Activated CD4-positive, alpha-beta memory T cell treated with anti-CD3 and anti-CD28 coated beads, Interleukin-2, amount 10 ng/mL, durations not matched to agents 7 days and 5 days (primary cell): ENCODE data around the gene C10orf90. TPM values are rescaled to one million over a fixed set of nuclear protein-coding genes. Genes with fewer than 3 reads are reported as not detected.

Experiments
- CTCF ChIA-PET: fragments of 350-600 bp; sonication (Branson Sonifier 250); formaldehyde crosslinking; loops from one replicate; lab custom pipeline; 2021; ENCODE audit warnings: antibody characterized with exemption, inconsistent platforms; lab: Charles Lee
- POLR2A ChIA-PET: fragments of 350-600 bp; sonication (Branson Sonifier 250); formaldehyde crosslinking; loops from one replicate; lab custom pipeline; 2021; ENCODE audit warnings: antibody characterized with exemption; lab: Charles Lee
- DNase-seq: peaks from one replicate; pipeline ENCODE4 v3.0.0-alpha.2; 2020
- H3K27ac Mint-ChIP-seq: one replicate; pipeline ENCODE4 v1.8.0; 2021; ENCODE audit warnings: mild to moderate bottlenecking, mixed read lengths
- H3K27me3 Mint-ChIP-seq: one replicate; pipeline ENCODE4 v1.8.0; 2021; ENCODE audit warnings: mixed read lengths
- H3K36me3 Mint-ChIP-seq: one replicate; pipeline ENCODE4 v1.8.0; 2021; ENCODE audit warnings: low read depth, mixed read lengths
- H3K4me1 Mint-ChIP-seq: one replicate; pipeline ENCODE4 v1.8.0; 2021; ENCODE audit warnings: mixed read lengths
- H3K4me3 Mint-ChIP-seq: one replicate; pipeline ENCODE4 v1.8.0; 2021; ENCODE audit warnings: mild to moderate bottlenecking, mixed read lengths
- H3K9me3 Mint-ChIP-seq: one replicate; pipeline ENCODE4 v1.8.0; 2021; ENCODE audit warnings: mixed read lengths
- total RNA-seq, 2 experiments: library from RNA; stranded (reverse); gene quantifications; one replicate each; pipeline ENCODE4 v1.2.3, GENCODE V29; 2021

Gene C10orf90
- total RNA-seq, 2 experiments from 2014 or later = not detected

DNA sequence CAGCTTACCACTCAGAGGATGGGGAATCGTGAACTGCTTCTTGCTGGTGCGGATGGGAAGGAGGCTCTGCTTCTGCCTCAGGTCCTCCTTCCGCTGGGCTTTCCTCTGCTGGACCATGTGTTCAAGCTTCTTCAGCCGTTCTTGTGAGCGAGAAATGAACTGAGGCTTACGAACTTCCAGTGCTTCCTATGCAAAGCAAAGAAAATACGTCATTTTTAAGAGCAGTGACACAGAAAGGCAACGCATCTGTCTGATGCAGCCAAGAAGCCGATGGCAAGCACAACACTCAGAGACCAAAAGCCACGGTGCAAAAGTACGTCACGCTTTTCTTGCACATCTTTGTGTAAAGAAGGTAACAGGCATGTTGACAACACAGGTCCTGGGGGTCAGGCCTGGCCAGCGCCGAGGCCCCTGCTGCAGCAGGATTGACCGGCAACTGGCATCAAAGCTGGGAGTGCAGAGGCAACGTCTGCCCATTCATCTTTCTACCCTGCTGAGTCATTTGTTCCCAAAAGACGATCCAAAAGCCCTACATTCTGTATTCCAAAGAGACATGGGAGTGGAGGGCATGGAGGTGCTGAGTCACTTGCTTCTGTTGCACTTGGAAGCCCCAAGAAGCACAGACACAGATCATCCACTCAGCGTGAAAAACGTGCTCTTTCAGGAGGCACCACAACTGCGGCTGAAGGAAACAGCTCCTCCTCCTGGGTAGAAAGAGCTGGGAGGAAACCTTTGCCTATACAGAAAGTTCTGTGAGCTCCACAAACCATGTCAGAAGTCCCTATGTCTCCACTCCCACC, 211.3 kb downstream of the C10orf90 start:
- no peaks in the 10 kb centered on the region for H3K4me1 Mint-ChIP-seq
- ChIA-PET CTCF (no interaction called here), POLR2A (no interaction called here)
- no peak overlapping the region for H3K4me3 Mint-ChIP-seq
- no peak overlapping the region for H3K27ac Mint-ChIP-seq
- no peaks in the 10 kb centered on the region for H3K27me3 Mint-ChIP-seq
- DNase-seq = no peak
- peaks cover 14% of the 10 kb centered on the region for H3K9me3 Mint-ChIP-seq
- H3K36me3 Mint-ChIP-seq = no peaks in the 10 kb centered on the region

DNA sequence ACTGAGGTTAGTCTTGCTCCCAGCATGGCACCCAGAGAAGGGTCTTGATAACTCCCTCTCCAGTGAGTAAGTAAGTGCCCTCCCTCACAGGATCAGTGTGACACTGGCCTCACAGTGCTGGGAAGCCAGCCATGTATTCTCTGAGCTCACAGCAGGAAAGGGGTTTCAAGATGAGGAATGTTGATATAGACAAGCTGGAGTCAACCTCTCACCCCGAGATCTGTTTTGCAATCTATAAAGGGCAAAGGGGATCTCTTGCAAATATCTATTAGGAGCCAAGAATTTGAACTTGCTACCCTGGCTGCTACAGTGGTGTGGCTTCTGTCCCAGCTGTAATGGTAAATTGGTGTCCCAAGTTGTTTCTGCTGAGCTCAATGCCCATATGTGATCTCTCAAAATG, 212.0 kb downstream of the C10orf90 start:
- ChIA-PET CTCF (no interaction called here), POLR2A (no interaction called here)
- no peak for DNase-seq
- H3K4me1 Mint-ChIP-seq = no peaks in the 10 kb centered on the region
- no peak overlapping the region for H3K27ac Mint-ChIP-seq
- no peaks in the 10 kb centered on the region for H3K36me3 Mint-ChIP-seq
- H3K27me3 Mint-ChIP-seq = no peaks in the 10 kb centered on the region
- no peak overlapping the region for H3K4me3 Mint-ChIP-seq
- peaks cover 13% of the 10 kb centered on the region for H3K9me3 Mint-ChIP-seq

DNA sequence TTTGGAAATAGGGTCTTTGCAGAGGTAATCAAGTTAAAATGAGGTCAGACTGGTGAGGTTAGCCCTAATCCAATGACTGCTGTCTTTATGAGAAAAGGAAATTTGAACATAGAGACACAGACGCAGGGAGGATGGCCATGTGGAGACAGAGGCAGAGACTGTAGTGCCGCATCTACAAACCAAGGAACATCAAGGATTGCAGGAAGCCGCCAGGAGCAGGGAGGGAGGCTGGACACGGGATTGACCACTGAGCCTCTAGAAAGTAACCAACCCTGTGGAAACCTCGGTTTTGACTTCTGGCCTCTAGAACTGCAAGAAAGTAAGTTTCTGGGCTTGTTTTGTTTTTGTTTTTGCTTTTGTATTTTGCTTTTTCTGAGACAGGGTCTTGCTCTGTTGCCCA, 213.9 kb downstream of the C10orf90 start:
- H3K27ac Mint-ChIP-seq = no peak overlapping the region
- no peaks in the 10 kb centered on the region for H3K4me1 Mint-ChIP-seq
- no peak overlapping the region for H3K4me3 Mint-ChIP-seq
- no peaks in the 10 kb centered on the region for H3K27me3 Mint-ChIP-seq
- no peak for DNase-seq
- no peaks in the 10 kb centered on the region for H3K9me3 Mint-ChIP-seq
- POLR2A ChIA-PET = no interaction called here
- CTCF ChIA-PET = no interaction called here
- no peaks in the 10 kb centered on the region for H3K36me3 Mint-ChIP-seq

DNA sequence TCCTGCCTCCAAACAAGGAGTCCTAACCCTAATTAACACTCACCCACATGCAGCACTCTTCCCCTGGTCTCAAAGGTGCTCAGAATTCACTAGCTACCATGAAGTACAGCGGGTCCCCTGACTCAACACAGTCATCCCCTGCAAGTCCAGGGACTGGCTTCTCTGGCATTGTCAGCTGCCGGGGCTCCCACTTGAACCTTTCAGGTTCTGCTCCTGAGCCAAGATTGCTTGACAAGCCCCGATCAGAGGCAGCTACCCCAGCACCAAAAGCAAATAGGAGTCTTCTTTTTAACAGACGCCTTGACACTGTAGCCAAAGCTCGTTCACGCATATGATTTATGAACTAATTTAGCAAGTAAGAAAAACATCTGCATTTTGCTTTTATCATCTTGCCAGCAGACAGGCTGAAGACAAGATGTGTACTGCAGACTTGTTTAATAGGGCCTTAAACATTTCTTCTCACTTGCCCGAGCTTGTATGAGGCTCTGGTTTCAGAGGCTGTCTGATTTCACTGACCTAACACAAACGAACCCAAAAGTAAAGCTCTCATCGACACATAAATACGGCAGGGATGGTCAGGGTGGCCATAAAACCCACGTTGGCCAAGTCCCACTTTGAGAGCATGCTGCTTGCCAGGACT, 214.6 kb downstream of the C10orf90 start:
- DNase-seq = no peak
- H3K36me3 Mint-ChIP-seq = no peaks in the 10 kb centered on the region
- no peak overlapping the region for H3K27ac Mint-ChIP-seq
- no peaks in the 10 kb centered on the region for H3K9me3 Mint-ChIP-seq
- no peak overlapping the region for H3K4me3 Mint-ChIP-seq
- CTCF ChIA-PET = no interaction called here
- POLR2A ChIA-PET = no interaction called here
- H3K27me3 Mint-ChIP-seq = no peaks in the 10 kb centered on the region
- no peaks in the 10 kb centered on the region for H3K4me1 Mint-ChIP-seq

DNA sequence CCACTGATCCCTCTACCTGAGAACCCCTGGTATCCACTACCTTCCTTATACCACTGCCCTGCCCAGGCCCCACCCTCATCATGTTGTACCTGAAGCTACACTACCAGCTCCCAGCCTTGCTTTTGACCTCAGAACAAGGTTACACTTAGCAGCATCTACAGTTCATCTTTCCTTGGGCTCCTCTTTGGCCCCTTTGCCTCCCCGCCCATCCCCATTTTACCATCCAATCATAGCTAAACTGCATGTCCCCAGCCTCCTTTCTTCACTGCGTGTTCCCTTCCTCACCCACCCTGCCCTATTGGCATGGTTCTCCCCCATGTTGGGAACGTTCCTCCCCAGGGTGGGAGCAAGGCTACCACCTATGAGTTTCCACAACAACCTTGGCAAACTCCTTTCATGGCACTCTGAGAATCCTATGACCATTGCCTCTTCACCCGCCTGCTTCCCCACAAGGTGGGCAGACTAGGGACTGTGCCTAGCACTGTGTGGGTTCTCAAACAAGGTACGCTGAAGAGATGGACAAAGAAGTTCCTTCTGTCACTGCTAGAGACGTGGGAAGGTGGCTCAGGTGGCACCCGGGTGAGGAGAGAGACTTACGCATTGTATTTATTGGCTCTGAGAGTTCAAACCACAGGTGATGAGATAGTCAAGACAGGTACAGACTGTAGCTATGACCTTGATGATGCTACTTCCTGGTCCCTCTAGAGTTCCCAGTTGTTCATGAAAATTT, 215.3 kb downstream of the C10orf90 start:
- H3K4me3 Mint-ChIP-seq = no peak overlapping the region
- no peaks in the 10 kb centered on the region for H3K4me1 Mint-ChIP-seq
- no peak overlapping the region for H3K27ac Mint-ChIP-seq
- DNase-seq = no peak
- CTCF ChIA-PET = no interaction called here
- no peaks in the 10 kb centered on the region for H3K9me3 Mint-ChIP-seq
- no peaks in the 10 kb centered on the region for H3K36me3 Mint-ChIP-seq
- POLR2A ChIA-PET = no interaction called here
- H3K27me3 Mint-ChIP-seq = no peaks in the 10 kb centered on the region

DNA sequence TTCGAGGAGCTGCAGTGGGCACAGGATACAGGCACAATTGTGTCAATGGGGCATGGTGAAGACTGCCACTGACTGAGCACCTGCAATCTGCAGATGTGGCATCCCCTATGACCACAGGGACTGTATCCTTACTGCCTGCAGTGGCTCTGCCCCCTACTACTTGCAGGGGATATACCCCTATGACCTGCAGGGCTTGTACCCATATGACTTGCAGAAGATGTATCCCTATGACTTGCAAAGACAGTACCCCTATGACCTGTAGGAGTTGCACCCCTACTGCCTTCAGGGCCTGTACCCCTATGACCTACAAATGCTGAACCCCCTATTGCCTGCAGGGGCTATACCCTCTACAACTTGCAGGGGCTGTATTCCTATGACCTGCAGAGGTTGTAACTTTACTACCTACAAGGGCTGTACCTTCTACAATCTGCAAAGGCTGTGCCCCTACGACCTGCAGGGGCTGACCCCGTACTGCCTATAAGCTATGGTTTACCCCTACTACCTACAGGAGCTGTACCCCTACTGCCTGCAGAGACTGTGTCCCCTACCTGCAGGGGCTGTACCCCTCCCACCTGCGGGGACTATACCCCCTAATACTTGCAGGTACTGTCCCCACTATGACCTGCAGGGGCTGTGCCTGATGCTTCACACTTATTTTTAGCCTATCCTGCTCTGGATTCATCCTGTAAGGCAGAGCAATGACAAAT, 216.3 kb downstream of the C10orf90 start:
- DNase-seq = no peak
- ChIA-PET CTCF (no interaction called here), POLR2A (no interaction called here)
- H3K9me3 Mint-ChIP-seq = no peaks in the 10 kb centered on the region
- H3K27me3 Mint-ChIP-seq = no peaks in the 10 kb centered on the region
- H3K4me3 Mint-ChIP-seq = no peak overlapping the region
- no peak overlapping the region for H3K27ac Mint-ChIP-seq
- no peaks in the 10 kb centered on the region for H3K36me3 Mint-ChIP-seq
- no peaks in the 10 kb centered on the region for H3K4me1 Mint-ChIP-seq

DNA sequence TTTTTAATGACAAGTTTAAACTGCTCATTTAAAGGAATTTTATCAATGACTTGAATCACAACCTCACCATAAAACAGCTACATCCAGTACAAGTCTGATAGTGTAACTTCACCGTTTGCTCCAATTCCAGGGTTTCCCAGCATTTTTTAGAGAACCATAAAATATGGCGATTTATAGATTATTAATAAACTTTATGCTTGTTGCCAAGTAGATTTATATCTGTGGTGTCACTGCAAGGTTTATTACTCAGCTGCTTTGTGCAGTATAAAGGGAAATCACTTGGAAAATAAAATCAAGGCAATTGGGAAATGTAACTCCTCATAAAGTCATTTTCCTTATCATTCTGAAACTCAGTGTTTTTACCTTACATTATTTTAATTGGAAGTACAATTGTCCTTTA, 218.2 kb downstream of the C10orf90 start:
- POLR2A ChIA-PET = no interaction called here
- no peak for DNase-seq
- Mint-ChIP-seq H3K36me3 (no peaks in the 10 kb centered on the region), H3K27ac (no peak overlapping the region), H3K4me3 (no peak overlapping the region), H3K9me3 (peaks cover 2% of the 10 kb centered on the region), H3K27me3 (no peaks in the 10 kb centered on the region), H3K4me1 (no peaks in the 10 kb centered on the region)
- CTCF ChIA-PET = no interaction called here

DNA sequence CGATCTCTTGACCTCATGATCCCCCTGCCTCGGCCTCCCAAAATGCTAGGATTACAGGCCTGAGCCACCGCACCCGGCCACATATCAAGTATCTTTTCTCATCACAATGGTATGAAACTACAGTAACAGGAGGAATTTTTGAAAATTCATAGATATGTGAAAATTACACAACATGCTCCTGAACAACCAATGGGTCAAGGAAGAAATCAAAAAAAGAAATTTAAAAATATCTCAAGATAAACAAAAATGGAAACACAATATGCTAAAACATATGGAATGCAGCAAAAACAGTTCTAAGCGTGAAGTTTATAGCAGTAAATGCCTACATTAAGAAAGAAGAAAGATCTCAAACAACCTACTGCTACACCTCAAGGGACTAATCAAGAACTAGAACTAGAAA, 222.4 kb downstream of the C10orf90 start:
- ChIA-PET POLR2A (no interaction called here), CTCF (no interaction called here)
- DNase-seq = no peak
- H3K9me3 Mint-ChIP-seq = peaks cover 4% of the 10 kb centered on the region
- no peaks in the 10 kb centered on the region for H3K4me1 Mint-ChIP-seq
- no peak overlapping the region for H3K4me3 Mint-ChIP-seq
- H3K36me3 Mint-ChIP-seq = no peaks in the 10 kb centered on the region
- no peaks in the 10 kb centered on the region for H3K27me3 Mint-ChIP-seq
- H3K27ac Mint-ChIP-seq = no peak overlapping the region

DNA sequence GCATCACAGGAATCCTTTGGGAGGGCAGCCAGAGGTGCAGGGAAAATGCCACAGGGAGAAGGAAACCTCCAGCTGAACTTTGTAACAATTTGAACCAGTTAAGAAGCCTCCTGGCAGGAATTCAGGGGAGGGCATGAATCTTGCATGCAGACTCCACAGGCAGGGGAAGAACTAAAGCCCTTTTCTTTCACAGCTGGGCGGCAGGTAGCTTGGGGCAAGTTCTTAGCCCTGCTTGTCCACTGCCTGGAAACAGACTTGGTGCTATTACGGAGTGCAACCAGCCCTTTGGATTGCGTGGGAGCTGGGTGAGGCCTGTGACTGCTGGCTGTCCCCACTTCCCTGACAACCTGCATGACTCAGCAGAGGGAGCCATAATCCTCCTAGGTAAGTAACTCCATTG, 230.6 kb downstream of the C10orf90 start:
- ChIA-PET CTCF (no interaction called here), POLR2A (no interaction called here)
- Mint-ChIP-seq H3K27me3 (no peaks in the 10 kb centered on the region), H3K4me1 (no peaks in the 10 kb centered on the region), H3K27ac (no peak overlapping the region), H3K4me3 (no peak overlapping the region), H3K36me3 (no peaks in the 10 kb centered on the region), H3K9me3 (no peaks in the 10 kb centered on the region)
- no peak for DNase-seq

DNA sequence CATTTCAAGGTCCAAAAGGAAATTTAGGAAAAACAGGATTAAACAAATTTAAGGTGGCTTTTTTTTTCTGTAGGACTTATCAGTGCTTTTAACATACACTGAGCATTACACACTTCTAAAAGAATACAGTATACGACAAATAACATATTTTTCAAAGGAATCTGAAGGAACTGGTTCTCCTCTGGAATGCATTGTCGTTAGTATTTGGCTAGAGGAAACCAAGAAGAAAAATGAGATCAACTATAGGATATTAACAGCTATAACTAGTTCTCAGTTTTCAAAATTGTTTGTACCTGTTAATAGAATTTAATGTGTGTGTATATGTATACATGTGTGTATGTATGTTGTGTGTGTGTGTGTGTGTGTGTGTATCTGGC, 232.1 kb downstream of the C10orf90 start:
- Mint-ChIP-seq H3K27ac (no peak overlapping the region), H3K9me3 (peaks cover 3% of the 10 kb centered on the region), H3K36me3 (no peaks in the 10 kb centered on the region), H3K4me1 (no peaks in the 10 kb centered on the region), H3K4me3 (no peak overlapping the region), H3K27me3 (no peaks in the 10 kb centered on the region)
- no peak for DNase-seq
- POLR2A ChIA-PET = no interaction called here
- CTCF ChIA-PET = no interaction called here

DNA sequence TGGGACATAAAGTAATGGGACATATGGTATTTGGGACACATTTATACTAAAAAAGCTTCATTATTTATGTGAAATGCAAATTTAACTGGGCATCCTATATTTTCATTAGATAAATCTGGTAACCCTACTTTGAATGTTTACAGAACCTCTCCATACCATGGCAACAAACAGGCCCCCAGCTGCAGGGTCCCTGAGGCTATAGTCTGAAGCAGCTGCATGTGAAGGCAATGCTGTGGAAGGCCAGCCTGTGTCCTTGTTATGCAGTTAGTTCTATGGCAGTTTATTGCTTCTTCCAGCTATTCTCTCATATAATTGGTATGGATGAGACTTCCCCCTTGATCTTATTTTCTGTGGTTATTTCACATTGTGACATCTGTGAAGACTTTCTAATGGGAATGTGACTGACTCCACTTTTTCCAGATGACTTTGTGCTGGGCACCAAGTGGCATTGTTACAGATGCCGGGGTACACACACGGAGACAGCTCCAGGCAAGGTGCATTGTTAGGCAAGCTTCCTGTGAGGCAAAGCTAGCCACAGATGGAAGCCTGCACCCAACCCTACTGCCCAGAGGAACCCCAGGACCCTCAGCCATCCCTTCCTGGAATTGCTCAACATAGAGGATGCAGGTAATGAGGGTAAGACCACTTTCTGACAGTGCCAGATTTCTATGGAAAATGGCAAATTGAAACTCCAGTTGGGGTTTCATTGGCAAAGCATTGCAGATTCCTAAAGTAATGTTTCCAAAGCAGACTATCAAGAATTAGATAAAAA, 232.7 kb downstream of the C10orf90 start:
- POLR2A ChIA-PET = no interaction called here
- H3K9me3 Mint-ChIP-seq = peaks cover 3% of the 10 kb centered on the region
- no peak overlapping the region for H3K4me3 Mint-ChIP-seq
- CTCF ChIA-PET = no interaction called here
- DNase-seq = no peak
- no peaks in the 10 kb centered on the region for H3K36me3 Mint-ChIP-seq
- H3K4me1 Mint-ChIP-seq = no peaks in the 10 kb centered on the region
- H3K27me3 Mint-ChIP-seq = no peaks in the 10 kb centered on the region
- no peak overlapping the region for H3K27ac Mint-ChIP-seq

DNA sequence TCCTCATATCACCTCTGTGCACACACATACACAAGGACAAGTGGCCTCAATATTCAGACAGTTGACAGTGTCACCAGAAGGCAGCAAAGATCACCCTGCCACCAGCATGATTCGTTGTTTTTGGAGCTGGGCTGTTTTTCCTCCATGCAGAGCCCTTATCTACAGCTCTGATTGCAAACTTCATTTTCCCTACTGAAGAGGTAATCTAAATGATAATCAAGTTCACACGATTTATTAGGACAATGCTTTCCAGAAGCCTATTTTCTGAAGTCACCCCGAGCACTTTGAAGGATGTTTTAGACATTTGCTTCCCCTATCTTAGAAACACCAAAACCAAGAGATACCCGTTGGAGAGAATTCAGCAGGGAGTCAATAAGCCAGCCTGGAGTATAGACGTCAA, 236.3 kb downstream of the C10orf90 start:
- ChIA-PET POLR2A (no interaction called here), CTCF (no interaction called here)
- Mint-ChIP-seq H3K27ac (no peak overlapping the region), H3K36me3 (no peaks in the 10 kb centered on the region), H3K4me1 (no peaks in the 10 kb centered on the region), H3K9me3 (peaks cover 3% of the 10 kb centered on the region), H3K27me3 (no peaks in the 10 kb centered on the region), H3K4me3 (no peak overlapping the region)
- DNase-seq = no peak

DNA sequence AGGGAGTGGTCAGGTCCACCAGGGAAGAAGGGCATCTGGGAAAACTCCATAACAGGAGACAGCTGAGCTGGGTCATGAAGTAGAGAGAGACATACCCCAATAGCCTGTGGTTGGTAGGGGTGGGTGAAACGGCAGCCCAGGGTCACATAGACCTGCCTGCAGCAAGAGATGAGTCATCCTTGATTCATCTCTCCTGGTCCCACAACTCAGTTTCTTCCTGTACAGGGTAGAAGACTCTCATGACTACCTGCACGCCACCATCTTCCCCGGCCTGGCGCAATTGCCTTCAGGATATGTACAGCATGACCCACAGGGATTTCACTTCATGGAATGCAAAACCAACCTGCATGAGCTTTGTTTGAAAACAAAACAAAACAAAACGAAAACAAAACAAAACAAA, 237.1 kb downstream of the C10orf90 start:
- H3K27me3 Mint-ChIP-seq = no peaks in the 10 kb centered on the region
- H3K36me3 Mint-ChIP-seq = no peaks in the 10 kb centered on the region
- no peaks in the 10 kb centered on the region for H3K4me1 Mint-ChIP-seq
- CTCF ChIA-PET = no interaction called here
- H3K4me3 Mint-ChIP-seq = no peak overlapping the region
- POLR2A ChIA-PET = no interaction called here
- peaks cover 3% of the 10 kb centered on the region for H3K9me3 Mint-ChIP-seq
- no peak for DNase-seq
- no peak overlapping the region for H3K27ac Mint-ChIP-seq
